H9 (cell line): ENCODE results near the gene TMBIM6. TPM values are rescaled to one million over a fixed set of nuclear protein-coding genes. Genes with fewer than 3 reads are reported as not detected.

Experiments
- DNase-seq: peaks from one replicate; pipeline ENCODE4 v3.0.0-alpha.2; 2017
- H2AFZ ChIP-seq: one replicate; pipeline ENCODE4 v1.6.1; 2013; ENCODE audit warnings: mild to moderate bottlenecking, low read length, control low read depth, moderate library complexity
- H2AK5ac ChIP-seq: 2 replicates; pipeline ENCODE4 v1.6.1; 2013; ENCODE audit warnings: low read length, control low read depth, mixed read lengths; ENCODE audit not compliant: insufficient read length
- H2BK120ac ChIP-seq: one replicate; pipeline ENCODE4 v1.6.1; 2013; ENCODE audit warnings: low read depth, mild to moderate bottlenecking, low read length, control low read depth, inconsistent platforms; ENCODE audit not compliant: poor library complexity, severe bottlenecking
- H2BK12ac ChIP-seq: 2 replicates; pipeline ENCODE4 v1.6.1; 2013; ENCODE audit warnings: low read length, control low read depth, mixed read lengths, low read depth; ENCODE audit not compliant: insufficient read length
- H2BK15ac ChIP-seq: 2 replicates; pipeline ENCODE4 v1.6.1; 2013; ENCODE audit warnings: low read depth, low read length, control low read depth
- H2BK20ac ChIP-seq: one replicate; pipeline ENCODE4 v1.6.1; 2013; ENCODE audit warnings: low read depth, mild to moderate bottlenecking, low read length, control low read depth, inconsistent platforms; ENCODE audit not compliant: poor library complexity, severe bottlenecking
- H2BK5ac ChIP-seq: 2 replicates; pipeline ENCODE4 v1.6.1; 2013; ENCODE audit warnings: low read length, control low read depth, mixed read lengths; ENCODE audit not compliant: insufficient read length
- H3K14ac ChIP-seq: 2 replicates; pipeline ENCODE4 v1.6.1; 2013; ENCODE audit warnings: low read length, control low read depth; ENCODE audit not compliant: insufficient read depth
- H3K18ac ChIP-seq: 2 replicates; pipeline ENCODE4 v1.6.1; 2013; ENCODE audit warnings: low read depth, mild to moderate bottlenecking, mixed read lengths, low read length, control low read depth; ENCODE audit not compliant: insufficient read length
- H3K23ac ChIP-seq: 2 replicates; pipeline ENCODE4 v1.6.1; 2013; ENCODE audit warnings: low read length, control low read depth, mixed read lengths, low read depth; ENCODE audit not compliant: insufficient read length
- H3K23me2 ChIP-seq: 2 replicates; pipeline ENCODE4 v1.6.1; 2013; ENCODE audit warnings: low read depth, mild to moderate bottlenecking, mixed read lengths, low read length, control low read depth; ENCODE audit not compliant: insufficient read length, poor library complexity, severe bottlenecking
- H3K27ac ChIP-seq: 2 replicates; pipeline ENCODE4 v1.5.1; 2013; ENCODE audit warnings: low read length, control low read depth, mixed read lengths, low read depth; ENCODE audit not compliant: insufficient read length
- H3K27me3 ChIP-seq: 2 replicates; pipeline ENCODE4 v1.6.1; 2013; ENCODE audit warnings: low read length, control low read depth, inconsistent platforms; ENCODE audit not compliant: insufficient read depth
- H3K4ac ChIP-seq: 2 replicates; pipeline ENCODE4 v1.6.1; 2013; ENCODE audit warnings: low read depth, mild to moderate bottlenecking, control low read depth, inconsistent platforms, low read length, moderate library complexity
- H3K4me1 ChIP-seq: 2 replicates; pipeline ENCODE4 v1.6.1; 2013; ENCODE audit warnings: low read length, control low read depth, inconsistent platforms; ENCODE audit not compliant: insufficient read depth
- H3K4me2 ChIP-seq: 2 replicates; pipeline ENCODE4 v1.6.1; 2013; ENCODE audit warnings: low read length, control low read depth, mixed read lengths; ENCODE audit not compliant: insufficient read length, insufficient read depth
- H3K56ac ChIP-seq: 2 replicates; pipeline ENCODE4 v1.6.1; 2013; ENCODE audit warnings: low read depth, mild to moderate bottlenecking, mixed read lengths, low read length, control low read depth; ENCODE audit not compliant: insufficient read length
- H3K79me1 ChIP-seq: 2 replicates; pipeline ENCODE4 v1.6.1; 2013; ENCODE audit warnings: low read depth, mild to moderate bottlenecking, moderate library complexity, low read length, control low read depth, inconsistent platforms; ENCODE audit not compliant: insufficient read depth, poor library complexity, severe bottlenecking
- H3K79me2 ChIP-seq: 2 replicates; pipeline ENCODE4 v1.6.1; 2013; ENCODE audit warnings: low read length, control low read depth, inconsistent platforms; ENCODE audit not compliant: insufficient read depth
- H3K9ac ChIP-seq: 2 replicates; pipeline ENCODE4 v1.6.1; 2013; ENCODE audit warnings: low read length, control low read depth, mixed read lengths; ENCODE audit not compliant: insufficient read length; ENCODE audit errors: extremely low read depth
- H3K9me3 ChIP-seq: one replicate; pipeline ENCODE4 v1.6.1; 2013; ENCODE audit warnings: low read depth, low read length, inconsistent platforms; ENCODE audit not compliant: control insufficient read depth
- H3T11ph ChIP-seq: one replicate; pipeline ENCODE4 v1.6.1; 2013; ENCODE audit warnings: mild to moderate bottlenecking, low read length, control low read depth, inconsistent platforms
- H4K20me1 ChIP-seq: one replicate; pipeline ENCODE4 v1.6.1; 2013; ENCODE audit not compliant: control insufficient read depth, insufficient read length, insufficient read depth
- H4K5ac ChIP-seq: 2 replicates; pipeline ENCODE4 v1.6.1; 2013; ENCODE audit warnings: low read depth, mild to moderate bottlenecking, mixed read lengths, low read length, control low read depth; ENCODE audit not compliant: insufficient read length
- H4K8ac ChIP-seq: replicated peaks from 2 replicates; pipeline ENCODE4 v1.6.1; 2013; ENCODE audit warnings: low read length, control low read depth, mixed read lengths, low read depth; ENCODE audit not compliant: insufficient read length
- H4K91ac ChIP-seq: 2 replicates; pipeline ENCODE4 v1.6.1; 2013; ENCODE audit warnings: low read depth, mild to moderate bottlenecking, moderate library complexity, mixed read lengths, low read length, control low read depth; ENCODE audit not compliant: insufficient read length
- H3K27ac Mint-ChIP-seq, 3 experiments: 2 replicates in 2 of 3; 3 replicates in 1 of 3; pipeline ENCODE4 v1.8.0; 2020 to 2021; ENCODE audit warnings: mixed read lengths in 3 of 3, mild to moderate bottlenecking in 1 of 3, moderate library complexity in 1 of 3
- H3K27me3 Mint-ChIP-seq: 2 replicates; pipeline ENCODE4 v1.8.0; 2021; ENCODE audit warnings: low read depth, mild to moderate bottlenecking, moderate library complexity, mixed read lengths
- H3K36me3 Mint-ChIP-seq, 3 experiments: 2 replicates in 2 of 3; 3 replicates in 1 of 3; pipeline ENCODE4 v1.8.0; 2020 to 2021; ENCODE audit warnings: low read depth in 3 of 3, mixed read lengths in 3 of 3; ENCODE audit not compliant: insufficient read depth in 1 of 3
- H3K4me1 Mint-ChIP-seq, 2 experiments: 2 replicates each; pipeline ENCODE4 v1.8.0; 2020; ENCODE audit warnings: mixed read lengths in 2 of 2
- H3K4me3 Mint-ChIP-seq, 2 experiments: 2 replicates in 1 of 2; 3 replicates in 1 of 2; pipeline ENCODE4 v1.8.0; 2020 to 2021; ENCODE audit warnings: mild to moderate bottlenecking in 2 of 2, mixed read lengths in 2 of 2, moderate library complexity in 1 of 2
- H3K9me3 Mint-ChIP-seq, 2 experiments: 2 replicates in 1 of 2; 3 replicates in 1 of 2; pipeline ENCODE4 v1.8.0; 2020; ENCODE audit warnings: mild to moderate bottlenecking in 2 of 2, mixed read lengths in 2 of 2, moderate library complexity in 1 of 2
- WGBS: extraction: QIAGEN DNeasy Blood & Tissue Kit; methylation state at CpG from one replicate; pipeline ENCODE4 v1.1.7; 2013; ENCODE audit warnings: missing lambda C conversion rate, low lambda C conversion rate, mixed read lengths; ENCODE audit not compliant: insufficient read length; ENCODE audit errors: extremely low coverage; 5-methylcytosine and 5-hydroxymethylcytosine counted together
- total RNA-seq: library from RNA; stranded (reverse); gene quantifications from 2 replicates; pipeline ENCODE4 v1.2.1, GENCODE V29; 2021
- TF ChIP-seq, protein P1 (sequence below): fragments of 200-600 bp; sonication (generic); conservative IDR thresholded peaks from 3 replicates; pipeline ENCODE4 v1.8.0; 2021; ENCODE audit warnings: antibody characterized with exemption, mild to moderate bottlenecking

TMBIM6 gene
- total RNA-seq, 1 experiment from 2014 or later, result 362 TPM

DNA sequence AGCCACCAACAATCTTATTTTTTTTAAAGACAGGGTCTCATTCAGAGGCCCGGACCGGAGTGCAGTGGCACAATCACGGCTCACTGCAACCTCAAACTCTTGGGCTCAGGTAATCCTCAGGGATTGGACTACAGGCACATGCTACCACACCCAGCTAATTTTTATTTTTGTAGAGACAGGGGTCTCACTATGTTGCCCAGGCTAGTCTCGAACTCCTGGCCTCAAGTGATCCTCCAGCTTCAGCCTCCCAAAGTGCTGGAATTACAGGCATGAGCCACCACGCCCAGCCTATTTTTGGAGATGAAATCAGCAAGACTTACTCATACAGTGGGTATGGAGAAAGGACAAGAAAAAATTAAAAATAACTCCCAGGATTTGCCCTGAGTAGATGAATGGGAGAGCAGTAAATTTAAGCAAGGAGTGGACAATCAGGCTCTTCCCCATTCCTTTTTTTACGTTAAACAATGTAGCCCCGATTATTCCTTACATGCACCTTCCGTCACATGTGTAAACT, 47.4 kb upstream of the TMBIM6 start:
- H3K36me3 Mint-ChIP-seq, result peaks cover 0 to 8% (median 3%) of the 10 kb centered on the region in 3 experiments; a peak in 5 of 7 replicates
- Histone ChIP-seq H3K18ac (no peak overlapping the region), H3K4me2 (no peak overlapping the region), H3K79me1 (no peaks in the 10 kb centered on the region), H3K9me3 (no peaks in the 10 kb centered on the region), H4K20me1 (no peaks in the 10 kb centered on the region), H4K5ac (no peak overlapping the region), H3K23ac (no peak overlapping the region), H2AK5ac (no peak overlapping the region), H3K4me1 (peaks cover 12% of the 10 kb centered on the region), H2BK12ac (no peak overlapping the region), H3K27me3 (no peaks in the 10 kb centered on the region), H3K56ac (no peak overlapping the region), H2BK120ac (no peak overlapping the region), H3K23me2 (peaks cover 2% of the 10 kb centered on the region), H2BK20ac (no peak overlapping the region), H3K4ac (no peak overlapping the region), H2AFZ (no peak overlapping the region), H4K91ac (no peak overlapping the region), H3K9ac (no peak overlapping the region), H2BK5ac (no peak overlapping the region), H3K14ac (no peak overlapping the region), H4K8ac (no peak overlapping the region), H2BK15ac (no peak overlapping the region), H3K79me2 (peaks cover 7% of the 10 kb centered on the region; the same call in 1 of the 2 replicates), H3T11ph (no peak overlapping the region), H3K27ac (no peak overlapping the region)
- DNase-seq, result no peak
- peaks cover 2 to 3% of the 10 kb centered on the region in 2 experiments; a peak in 4 of 5 replicates for H3K9me3 Mint-ChIP-seq
- H3K27ac Mint-ChIP-seq, result peak overlapping the region in 1 of 3 experiments; percentile 47; a peak in 3 of 7 replicates
- no peaks in the 10 kb centered on the region for H3K27me3 Mint-ChIP-seq
- peaks cover 50 to 55% of the 10 kb centered on the region in 2 experiments for H3K4me1 Mint-ChIP-seq
- no CpG with 5 or more reads among the region's 8 CpGs for WGBS
- H3K4me3 Mint-ChIP-seq, result no peak overlapping the region
- TF ChIP-seq, protein P1, sequence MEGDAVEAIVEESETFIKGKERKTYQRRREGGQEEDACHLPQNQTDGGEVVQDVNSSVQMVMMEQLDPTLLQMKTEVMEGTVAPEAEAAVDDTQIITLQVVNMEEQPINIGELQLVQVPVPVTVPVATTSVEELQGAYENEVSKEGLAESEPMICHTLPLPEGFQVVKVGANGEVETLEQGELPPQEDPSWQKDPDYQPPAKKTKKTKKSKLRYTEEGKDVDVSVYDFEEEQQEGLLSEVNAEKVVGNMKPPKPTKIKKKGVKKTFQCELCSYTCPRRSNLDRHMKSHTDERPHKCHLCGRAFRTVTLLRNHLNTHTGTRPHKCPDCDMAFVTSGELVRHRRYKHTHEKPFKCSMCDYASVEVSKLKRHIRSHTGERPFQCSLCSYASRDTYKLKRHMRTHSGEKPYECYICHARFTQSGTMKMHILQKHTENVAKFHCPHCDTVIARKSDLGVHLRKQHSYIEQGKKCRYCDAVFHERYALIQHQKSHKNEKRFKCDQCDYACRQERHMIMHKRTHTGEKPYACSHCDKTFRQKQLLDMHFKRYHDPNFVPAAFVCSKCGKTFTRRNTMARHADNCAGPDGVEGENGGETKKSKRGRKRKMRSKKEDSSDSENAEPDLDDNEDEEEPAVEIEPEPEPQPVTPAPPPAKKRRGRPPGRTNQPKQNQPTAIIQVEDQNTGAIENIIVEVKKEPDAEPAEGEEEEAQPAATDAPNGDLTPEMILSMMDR, result no peak
